Left forelimb (tissue), 1 donor: Measurements from ENCODE around the gene CLCA4.
"Not testable (repeated sequence)": the region's sequence is repeated elsewhere in the genome, so short reads cannot be mapped to it uniquely, and the experiment has no call there.

Experiments
- DNase-seq: peaks from one replicate; pipeline ENCODE4 v3.0.0-alpha.2; 2018; ENCODE audit warnings: low spot score

Gene CLCA4

DNA sequence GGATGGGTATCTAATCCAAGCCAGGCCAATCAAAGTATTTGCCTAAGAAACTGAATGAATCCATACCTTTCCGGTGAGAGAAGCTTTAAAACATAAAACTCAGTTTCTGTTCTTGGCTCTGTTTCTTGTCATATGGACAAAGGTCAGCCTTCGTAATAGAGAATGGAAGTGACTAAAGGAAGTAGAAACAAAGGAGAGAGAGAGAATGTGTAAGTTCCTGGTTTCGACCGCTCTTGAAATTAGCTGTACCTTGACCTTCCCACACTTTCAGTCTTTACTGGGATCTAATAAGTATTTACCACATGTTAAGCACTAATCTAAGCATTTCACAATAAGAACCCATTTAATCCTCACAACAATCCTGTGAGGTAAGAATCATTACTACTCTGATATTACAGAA is 19.6 kb upstream of the CLCA4 start:
- DNase-seq = no peak

DNA sequence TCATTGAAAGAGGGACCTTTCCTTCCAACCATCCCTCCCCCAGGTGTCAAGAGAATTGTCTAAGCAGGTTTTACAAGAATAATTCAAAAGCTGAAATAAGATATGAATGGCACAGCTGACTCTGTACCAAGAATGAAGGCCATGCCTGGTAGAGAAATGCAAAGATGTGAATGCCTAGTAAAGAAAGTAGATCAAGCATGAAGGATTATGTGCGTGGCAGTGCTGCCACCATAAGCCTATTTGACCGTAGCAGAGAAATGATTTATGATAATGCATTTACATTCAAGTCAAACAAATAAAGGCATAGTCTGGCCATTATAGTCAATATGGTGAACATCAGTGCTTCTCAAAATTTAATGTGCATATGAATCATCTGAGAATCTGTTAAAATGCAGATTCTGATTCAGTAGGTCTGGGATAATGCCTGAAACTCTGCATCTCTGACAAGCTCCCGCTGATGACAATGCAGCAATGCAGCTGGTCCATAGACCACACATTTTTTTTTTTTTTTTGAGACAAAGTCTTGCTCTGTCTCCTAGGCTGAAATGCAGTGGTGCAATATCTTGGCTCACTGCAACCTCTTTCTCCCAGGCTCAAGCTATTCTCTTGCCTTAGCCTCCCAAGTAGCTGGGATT is 16.6 kb upstream of the CLCA4 start:
- no peak for DNase-seq

DNA sequence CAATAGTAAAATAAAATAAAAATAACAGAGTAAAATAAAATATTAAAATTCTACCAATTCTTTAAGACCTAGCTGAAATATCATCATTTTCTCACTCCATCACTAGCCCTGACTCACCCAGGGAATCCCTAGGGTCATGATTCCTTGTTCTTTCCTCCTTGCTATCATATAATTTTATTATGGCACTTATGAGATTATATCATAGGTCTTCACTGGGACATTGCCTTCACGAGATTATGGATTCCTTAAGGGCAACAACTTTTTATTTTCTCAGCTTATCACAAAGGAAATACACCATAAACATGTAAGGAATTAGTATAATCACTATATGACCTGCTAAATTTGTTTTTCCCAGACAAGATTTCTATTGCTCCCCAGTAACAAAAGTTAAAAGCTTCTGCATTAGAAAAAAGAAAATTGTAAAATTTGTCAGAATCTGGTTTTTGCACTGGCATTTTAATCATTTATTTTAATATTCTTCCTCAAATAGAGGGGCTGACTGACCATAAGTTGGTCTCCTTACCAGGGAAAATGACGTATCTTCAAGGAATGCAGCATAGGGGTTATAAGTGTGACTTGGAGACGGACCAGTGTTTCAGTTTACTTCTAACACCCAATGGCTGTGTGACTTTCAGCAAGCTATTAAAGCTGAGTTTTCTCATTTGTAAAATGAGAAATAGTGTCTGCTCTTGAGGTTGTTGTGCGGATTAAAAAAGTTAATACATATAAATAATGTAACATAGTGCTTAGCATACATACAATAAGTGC is 8.8 kb upstream of the CLCA4 start:
- no peak for DNase-seq

DNA sequence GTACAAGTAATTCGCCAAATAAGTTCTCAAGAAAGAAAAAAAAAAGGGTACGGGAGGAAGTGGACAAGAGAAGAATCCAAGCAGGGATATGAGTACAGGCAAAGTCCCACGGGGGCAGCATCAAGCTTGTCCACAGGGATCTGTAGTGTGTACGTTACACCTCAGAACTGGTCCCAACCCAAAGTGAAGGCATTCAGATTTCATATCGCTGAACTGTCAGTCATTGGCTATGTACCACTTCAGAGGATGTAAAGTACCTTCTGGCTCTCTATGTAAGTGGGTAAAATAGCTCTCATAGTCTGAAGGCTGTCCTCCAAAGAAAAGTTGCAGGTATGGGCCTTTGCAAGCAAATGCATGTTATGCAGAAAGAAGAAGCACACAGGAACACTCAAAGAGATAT is 8.1 kb upstream of the CLCA4 start:
- no peak for DNase-seq

DNA sequence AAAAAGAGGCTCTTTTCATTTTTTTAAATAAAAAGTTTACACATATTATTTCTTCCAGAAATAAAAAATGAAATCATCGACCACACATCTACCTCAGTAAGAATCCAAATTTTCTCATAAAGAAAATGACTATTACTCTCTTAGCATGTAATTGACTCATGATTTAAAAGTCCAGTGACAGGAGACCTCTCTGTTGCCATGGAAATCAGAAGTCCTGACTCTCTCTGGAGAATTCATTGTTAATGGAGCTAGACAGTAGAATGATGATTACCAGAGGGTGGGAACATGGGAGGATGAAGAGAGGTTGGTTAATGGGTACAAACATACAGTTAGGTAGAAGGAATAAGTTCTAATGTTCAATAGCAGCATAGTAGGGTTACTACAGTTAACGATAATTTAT is 5.0 kb upstream of the CLCA4 start:
- no peak for DNase-seq

DNA sequence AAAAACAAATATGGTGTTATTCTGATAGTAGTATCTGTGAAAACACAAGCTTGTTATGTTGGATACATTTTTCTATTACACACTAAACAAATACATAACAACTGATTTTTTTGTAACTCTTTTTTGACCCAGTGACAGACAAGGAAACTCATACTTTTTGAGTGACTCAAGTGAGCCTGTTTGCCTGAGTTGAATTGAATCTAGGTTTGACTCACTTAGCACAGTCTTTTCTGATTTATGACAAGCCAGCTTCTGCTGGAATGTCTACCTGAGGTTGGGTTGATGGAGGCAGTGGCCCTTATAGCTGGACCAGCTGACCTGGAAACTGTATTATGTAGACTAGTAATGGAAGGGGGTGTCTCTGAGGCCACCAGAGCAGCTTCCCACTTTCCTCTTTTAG is 4.2 kb upstream of the CLCA4 start:
- no peak for DNase-seq

DNA sequence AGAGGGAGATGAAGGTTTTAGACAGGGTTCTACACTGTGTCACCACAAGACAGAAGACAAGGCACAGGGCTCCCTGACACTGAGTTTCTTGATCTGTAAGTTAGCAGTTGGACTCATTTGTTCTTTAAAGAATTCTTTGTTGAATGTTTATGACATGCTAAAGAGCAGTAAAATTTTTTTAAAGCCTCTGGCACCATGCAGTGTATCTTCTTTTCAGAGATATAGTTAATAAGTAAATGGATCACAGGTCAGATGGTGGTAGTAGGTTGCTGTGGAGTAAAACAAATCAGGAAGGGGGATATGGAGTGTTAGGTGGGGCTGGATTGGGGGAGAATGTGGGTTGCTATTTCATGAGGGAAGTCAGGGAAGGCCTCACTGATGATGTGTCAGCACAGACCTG is 2.0 kb downstream of the CLCA4 start:
- DNase-seq = no peak

DNA sequence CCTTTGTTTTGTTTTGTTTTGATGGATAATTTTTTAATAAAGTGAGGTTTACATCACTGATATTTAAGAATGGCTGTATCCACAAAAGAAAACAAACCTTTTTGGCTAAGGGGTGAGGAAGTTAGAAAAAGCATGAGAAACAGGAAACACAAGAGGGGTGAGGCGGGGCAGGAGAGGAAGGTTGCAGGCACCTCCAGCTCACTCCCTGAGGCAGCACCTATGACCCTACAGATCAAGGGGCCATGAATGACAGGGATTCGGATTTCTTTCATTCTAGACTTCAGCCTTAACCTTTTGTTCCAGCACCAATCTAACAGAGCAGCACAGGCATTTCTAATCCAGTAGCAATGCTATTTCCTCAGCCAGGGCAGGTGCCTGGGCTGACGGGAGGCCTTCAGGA is 4.4 kb downstream of the CLCA4 start:
- DNase-seq = no peak

DNA sequence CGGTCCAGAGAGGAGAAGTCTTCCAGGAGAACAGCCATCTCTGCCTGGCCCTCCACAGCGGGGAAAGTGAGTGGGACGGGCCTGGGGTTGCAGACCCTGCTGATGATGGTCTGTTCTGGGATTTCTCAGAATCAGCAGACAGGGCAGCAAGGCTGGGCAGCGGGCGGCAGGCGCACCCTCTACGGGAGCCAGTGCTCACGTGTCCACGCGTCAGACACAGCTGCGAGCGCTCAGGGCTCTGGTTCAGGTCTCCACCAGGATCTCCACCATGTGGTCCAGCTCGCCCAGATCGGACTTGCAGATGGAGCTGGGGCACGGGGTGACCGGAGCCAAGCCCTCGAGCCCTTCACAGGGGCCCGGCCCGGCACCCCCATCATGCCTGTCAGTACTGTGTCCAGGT is 5.5 kb downstream of the CLCA4 start:
- DNase-seq = no peak

DNA sequence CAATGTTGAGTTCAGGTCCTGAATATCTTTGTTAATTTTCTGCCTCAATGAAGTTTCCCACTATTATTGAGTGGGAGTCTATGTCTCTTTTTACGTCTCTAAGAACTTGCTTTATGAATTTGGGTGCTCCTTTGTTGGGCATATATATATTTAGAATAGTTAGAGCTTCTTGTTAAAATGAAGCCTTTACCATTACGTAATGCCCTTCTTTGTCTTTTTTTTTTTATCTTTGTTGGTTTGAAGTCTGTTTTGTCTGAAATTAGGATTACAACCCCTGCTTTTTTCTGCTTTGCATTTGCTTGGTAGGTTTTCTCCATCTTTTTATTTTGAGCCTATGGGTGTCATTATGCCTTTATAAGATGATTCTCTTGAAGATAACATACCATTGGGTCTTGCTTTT is 10.9 kb downstream of the CLCA4 start:
- DNase-seq = no peak

DNA sequence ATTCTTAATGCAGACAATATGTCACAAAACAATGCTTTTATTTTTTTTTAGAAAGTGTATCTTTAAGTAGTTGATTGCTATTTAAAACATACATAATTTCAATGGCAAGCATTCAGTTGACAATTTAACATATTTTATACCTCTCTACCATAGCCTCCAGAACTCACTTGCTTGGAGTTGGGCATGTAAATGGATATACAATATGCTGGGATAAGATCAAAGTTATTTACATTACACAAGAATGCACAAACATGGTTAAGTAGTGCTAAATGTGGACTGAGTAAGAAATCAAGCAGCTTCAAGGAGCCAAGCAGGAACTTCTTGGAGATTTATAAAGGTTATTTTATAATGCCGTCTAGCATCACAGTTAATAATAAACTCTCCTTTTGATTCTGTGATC is 17.0 kb downstream of the CLCA4 start:
- DNase-seq = no peak

DNA sequence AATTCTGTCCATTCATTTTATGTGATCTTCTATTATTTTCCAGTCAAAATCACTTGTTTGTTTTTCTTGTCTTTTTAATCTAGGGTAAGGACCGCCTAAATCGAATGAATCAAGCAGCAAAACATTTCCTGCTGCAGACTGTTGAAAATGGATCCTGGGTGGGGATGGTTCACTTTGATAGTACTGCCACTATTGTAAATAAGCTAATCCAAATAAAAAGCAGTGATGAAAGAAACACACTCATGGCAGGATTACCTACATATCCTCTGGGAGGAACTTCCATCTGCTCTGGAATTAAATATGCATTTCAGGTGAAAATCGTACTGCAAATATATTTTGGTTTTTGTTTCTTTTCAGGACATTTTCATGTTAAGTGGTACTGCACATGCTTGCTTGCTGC is 20.5 kb downstream of the CLCA4 start:
- no peak for DNase-seq

DNA sequence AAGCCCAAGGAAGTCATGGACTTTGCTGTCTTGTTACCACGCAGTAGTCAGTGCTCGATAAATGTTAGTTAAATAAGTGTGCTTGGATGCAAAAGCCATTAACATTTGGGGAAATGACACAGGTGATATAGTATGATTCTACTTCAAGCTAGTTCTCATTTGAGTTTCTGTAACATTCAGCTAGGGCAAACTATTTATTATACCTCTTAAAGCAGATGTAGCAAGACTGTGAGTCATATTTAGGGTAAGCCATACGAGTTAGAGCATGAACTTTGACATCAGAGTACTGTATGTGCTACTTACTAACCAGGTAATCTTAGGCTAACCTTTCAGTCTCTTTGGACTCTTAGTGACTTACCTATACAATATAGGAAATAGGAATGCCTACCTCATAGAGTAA is 21.0 kb downstream of the CLCA4 start:
- DNase-seq = no peak

DNA sequence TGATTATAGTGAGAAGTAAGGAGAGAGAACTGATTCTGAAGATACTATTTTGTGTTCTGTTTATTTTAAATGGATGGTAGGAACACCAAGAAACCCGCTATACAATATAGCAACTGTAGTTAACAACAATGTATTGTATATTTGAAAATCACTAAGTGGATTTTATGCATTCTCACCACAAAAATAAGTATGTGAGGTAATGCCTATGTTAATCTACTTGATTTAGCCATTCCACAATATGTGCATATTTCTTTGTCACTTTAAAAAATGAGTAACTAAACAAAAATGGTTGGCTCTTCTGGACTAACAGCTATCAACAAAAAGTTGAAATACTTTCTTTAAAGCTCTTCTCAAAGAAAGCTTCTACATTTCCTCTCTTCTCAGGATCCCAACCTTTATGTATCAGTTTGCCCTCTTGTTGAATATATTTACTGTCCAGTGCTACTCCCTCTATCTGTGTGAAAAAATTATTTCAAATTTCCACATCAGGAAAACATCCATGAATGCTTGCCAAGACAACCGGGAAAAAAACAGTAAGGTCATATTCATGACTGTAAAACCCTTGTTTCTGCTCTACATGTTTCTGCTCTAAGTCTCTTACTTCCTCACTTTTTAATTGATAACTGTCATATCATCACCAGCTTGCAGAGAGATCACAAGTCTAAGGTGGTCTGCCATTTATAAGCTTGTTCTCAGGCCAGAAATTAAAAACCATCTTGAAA is 27.0 kb downstream of the CLCA4 start:
- no peak for DNase-seq

DNA sequence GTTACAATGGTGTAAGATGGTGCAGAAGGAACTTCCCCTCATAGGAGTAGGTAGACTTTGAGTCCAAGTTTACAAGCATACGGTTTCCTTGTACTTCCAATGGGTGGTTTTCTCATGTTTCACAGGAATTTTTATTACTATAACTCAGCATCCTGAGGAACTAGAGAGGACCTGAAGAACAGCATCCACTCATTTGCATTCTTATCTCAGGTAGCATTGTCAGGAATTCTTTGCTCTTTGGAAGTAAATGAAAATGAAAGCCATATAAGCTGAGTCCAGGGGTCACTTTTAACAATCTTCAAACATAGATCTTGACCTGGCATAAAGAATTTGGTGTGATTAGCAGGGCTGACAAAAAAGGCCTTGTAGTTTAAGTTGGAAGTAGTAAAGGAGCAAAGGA is 34.4 kb downstream of the CLCA4 start:
- no peak for DNase-seq

DNA sequence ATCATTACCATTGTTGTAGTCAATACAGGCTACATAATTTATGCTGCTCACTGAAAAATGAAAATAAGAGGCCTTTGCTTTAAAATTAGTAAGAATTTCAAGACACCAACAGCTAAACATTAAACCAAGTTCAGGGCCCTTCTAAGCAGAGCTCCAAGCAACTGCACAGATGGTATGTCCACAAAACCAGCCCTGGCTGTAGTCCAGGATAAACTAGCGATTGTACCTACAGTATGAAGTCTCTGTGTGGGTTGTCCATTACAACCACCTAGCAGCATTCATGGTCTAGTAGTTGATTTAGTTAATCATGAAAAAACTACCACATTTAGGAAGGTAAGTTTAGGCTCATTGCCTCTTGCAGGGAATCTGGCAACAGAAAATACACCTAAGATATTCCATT is 35.3 kb downstream of the CLCA4 start:
- no peak for DNase-seq

DNA sequence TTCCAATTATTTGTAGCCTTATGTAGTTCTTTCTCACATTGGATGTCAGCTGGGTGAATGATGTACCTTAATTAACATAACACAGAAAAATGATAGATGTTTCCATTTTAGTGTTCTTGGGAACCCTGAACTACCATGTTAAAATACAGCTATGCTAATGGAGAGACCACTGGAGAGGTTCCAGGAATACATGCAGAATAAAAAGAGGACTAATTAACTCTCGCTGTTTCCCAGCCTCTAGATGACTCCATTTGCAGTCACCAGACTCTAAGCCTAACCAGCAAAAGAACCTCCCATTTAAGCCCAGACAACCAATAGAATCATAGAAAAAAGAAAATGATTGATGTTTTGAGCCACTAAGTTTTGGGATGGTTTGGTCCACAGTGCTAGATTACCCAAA is 36.2 kb downstream of the CLCA4 start:
- no peak for DNase-seq

DNA sequence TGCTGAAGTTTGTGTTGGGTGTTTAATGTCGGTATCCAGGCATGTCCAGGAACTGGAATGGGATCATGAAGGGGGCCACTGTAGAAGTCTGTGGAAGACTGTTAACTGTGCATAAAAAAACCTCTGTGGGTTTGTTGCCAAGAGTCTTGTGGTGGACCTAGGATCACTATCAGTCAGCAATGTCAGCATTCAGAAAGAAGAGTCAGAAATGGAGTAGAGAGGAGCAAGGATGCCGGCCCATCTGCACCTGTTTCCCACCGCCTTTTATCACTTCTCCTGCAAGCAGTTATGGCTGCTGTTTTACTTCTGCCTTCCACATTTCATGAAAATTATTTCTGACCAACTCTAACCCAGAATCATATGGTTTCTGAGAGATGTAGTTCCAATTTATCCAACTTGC is 36.7 kb downstream of the CLCA4 start:
- DNase-seq = no peak

DNA sequence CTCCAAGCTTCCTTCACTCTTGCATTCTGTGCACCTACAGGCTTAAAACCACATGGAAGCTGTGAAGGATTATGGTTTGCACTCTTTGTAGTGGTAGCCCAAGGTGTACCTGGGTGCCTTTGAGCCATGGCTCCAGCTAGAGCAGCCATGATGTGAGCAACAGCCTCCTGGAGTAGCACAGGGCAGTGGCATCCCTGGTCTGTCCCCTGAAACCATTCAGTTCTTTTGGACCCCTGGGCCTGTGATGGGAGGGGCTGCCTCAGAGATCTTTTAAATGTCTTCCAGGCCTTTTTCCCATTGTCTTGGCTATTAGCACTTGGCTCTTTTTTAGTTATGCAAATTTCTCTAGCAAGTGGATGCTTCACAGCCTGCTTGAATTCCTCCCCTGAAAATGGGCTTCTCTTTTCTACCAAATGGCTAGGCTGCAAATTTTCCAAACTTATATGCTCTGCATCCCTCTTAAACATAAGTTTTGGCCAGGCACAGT is 47.4 kb downstream of the CLCA4 start:
- DNase-seq = no peak

DNA sequence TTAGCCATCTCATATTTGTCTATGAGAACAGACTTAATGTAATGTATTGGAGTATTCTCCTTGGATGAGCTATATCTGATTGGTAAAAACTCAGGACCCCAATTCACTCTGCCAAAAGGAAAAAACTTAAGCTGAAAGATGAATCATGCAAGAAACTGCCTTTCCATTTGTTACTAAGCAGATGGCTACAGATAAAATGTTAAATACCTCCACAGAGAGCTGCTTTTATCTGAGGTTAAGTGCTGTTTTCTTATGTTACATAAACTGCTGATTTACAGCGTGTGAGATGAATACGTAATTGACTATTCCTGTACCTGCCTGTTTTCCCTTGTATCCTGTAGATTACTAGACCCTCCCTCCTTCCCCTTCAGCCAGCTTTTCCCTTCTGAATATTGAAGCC is 49.3 kb downstream of the CLCA4 start:
- DNase-seq = no peak

DNA sequence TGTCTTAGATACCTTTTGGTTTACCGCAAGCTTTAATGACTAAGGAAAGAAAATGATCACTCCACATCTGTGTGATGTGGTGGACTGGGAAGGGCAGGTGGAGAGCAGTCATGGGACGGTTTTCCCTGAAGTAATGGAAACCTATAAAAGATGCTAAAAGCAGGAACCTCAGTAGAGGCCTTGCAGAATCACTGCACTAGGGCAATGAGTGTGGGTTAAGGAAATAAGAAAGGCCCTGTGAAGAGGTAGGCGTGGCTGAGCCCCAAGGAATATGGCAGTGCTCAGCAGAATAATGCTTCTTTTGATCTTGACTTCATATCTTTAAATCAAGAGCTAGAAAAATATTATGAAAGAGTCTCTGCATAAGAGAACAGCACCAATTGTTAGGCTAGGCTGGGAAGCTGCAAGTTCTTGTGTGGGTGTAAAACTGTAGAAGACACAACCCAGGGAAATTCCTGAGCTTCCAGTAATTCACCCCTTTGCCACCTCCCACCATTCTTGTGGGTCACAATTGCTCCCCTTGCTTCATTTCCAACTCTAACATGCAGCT is 49.9 kb downstream of the CLCA4 start:
- DNase-seq = no peak

DNA sequence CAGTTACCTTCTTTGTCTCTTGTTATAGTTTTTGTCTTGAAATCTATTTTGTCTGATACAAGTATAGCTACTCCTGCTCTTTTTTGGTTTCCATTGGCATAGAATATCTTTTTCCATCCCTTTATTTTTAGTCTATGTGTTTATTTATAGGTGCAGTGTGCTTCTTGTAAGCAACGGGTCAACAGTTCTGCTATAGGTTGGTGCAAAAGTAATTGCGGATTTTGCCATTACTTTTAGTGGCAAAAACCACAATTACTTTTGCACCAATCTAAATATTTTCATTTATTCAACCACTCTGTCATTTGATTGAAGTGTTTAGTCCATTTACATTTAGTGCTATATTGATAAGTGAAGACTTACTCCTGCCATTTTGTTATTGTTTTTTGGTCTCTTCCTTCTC is 59.2 kb downstream of the CLCA4 start:
- DNase-seq = not testable (repeated sequence)

DNA sequence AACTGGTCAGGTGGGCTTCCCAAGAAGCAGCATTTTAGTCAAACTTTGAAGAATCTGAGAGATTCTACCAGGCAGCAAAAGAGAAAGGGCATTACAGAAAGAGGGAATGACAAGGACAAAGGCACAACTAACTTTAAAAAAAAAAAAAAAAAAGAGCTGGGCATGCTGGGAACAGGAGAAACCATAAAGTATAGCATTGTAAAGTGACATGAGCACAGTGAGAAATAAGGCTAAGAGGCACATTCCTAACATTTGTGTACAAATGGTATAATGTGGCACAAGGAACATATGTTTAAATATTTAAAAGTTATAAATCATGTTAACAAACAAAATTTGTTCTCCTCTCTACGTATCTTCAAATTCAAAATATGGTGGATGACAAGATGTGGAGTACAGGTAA is 69.6 kb downstream of the CLCA4 start:
- DNase-seq = no peak
